ENCODE results near the gene CREBBP. TPM values are rescaled to one million over a fixed set of nuclear protein-coding genes. Genes with fewer than 3 reads are reported as not detected.

The CREBBP gene
- total RNA-seq, 1 donor: 109 TPM

GRCh38 chr16:3767333-3767986 is 113.1 kb downstream of the CREBBP start:
- Histone ChIP-seq H3K4me3 (ENCODE audit: low read length) (no peak overlapping the region), H3K9me3 (ENCODE audit: low read depth, low read length) (no peaks in the 10 kb centered on the region), H3K27me3 (ENCODE audit: insufficient read depth, low read length) (no peaks in the 10 kb centered on the region), H3K4me1 (ENCODE audit: insufficient read depth, low read length) (peaks cover 4% of the 10 kb centered on the region)

DNA sequence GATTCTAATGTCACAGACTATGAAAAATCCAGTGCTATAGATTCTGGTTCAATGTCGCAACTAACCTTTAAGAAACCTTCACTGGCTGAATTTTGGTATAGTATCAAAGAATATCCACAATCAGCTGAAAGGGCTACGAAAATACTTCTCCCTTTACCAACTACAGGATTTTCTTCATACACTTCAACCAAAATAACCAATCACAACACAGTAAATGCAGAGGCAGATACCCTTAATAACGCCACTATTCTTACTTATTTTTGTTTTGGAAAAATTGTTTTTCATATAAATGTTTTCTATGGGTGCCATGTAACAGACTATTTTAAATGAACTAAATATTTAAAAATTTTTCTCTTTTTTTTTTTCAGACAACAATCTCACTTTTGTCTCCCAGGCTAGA is 114.3 kb downstream of the CREBBP start:
- Histone ChIP-seq H3K4me3 (ENCODE audit: low read length) (no peak overlapping the region), H3K27me3 (ENCODE audit: insufficient read depth, low read length) (no peaks in the 10 kb centered on the region), H3K4me1 (ENCODE audit: insufficient read depth, low read length) (peaks cover 4% of the 10 kb centered on the region), H3K9me3 (ENCODE audit: low read depth, low read length) (no peaks in the 10 kb centered on the region)

DNA sequence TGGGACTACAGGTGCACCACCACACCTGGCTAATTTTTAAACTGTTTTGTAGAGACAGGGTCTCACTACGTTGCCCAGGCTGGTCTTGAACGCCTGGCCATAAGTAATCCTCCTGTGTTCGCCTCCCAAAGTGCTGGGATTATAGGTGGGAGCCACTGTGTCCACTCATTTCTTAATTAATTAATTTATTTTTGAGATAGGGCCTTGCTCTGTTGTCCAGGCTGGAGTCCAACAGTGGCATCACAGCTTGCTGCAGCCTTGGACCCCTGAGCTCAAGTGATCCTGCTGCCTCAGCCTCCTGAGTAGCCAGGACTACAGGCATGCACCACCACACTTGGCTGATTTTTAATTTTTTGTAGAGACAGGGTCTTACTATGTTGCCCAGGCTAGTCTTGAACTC is 116.1 kb downstream of the CREBBP start:
- no peak overlapping the region for H3K4me3 ChIP-seq (ENCODE audit: low read length)
- H3K27me3 ChIP-seq (ENCODE audit: insufficient read depth, low read length): no peaks in the 10 kb centered on the region
- peaks cover 4% of the 10 kb centered on the region for H3K4me1 ChIP-seq (ENCODE audit: insufficient read depth, low read length)

DNA sequence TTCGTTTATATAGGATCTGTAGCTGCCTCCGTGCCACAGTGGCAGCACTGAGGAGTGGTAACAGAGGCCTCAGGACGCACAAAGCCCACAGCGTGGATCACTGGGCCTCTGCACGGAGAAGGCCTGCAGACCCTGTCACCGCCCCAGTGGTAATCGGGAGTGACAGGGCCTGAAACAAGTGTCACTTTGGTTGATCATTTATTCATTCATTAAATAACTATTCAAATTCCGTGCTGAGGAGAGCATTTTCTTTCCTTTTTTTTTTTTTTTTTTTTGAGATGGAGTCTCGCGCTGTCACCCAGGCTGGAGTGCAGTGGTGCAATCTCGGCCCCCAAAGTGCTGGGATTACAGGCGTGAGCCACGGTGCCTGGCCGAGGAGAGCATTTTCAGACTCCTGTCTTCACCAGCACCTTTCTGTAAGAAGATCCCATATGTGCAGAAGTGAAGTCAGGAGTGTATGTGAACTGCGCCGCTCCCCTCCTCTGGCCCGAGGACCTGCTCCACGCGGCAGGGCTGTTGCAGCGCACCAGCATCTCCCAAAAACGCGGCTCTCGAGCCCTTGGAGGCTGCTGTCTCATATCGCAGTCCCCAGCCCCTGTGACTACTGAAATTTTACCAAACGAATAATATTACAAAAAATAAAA is 118.3 kb downstream of the CREBBP start:
- H3K27me3 ChIP-seq (ENCODE audit: insufficient read depth, low read length): no peaks in the 10 kb centered on the region
- peaks cover under 1% of the 10 kb centered on the region for H3K4me1 ChIP-seq (ENCODE audit: insufficient read depth, low read length)
- H3K9me3 ChIP-seq (ENCODE audit: low read depth, low read length): no peaks in the 10 kb centered on the region
- no peak overlapping the region for H3K4me3 ChIP-seq (ENCODE audit: low read length)

More for the DNA sequence above, 116.1 kb downstream of the CREBBP start:
- H3K9me3 ChIP-seq (ENCODE audit: low read depth, low read length): no peaks in the 10 kb centered on the region

- no peaks in the 10 kb centered on the region for H3K27me3 ChIP-seq (ENCODE audit: insufficient read depth, low read length)
- H3K9me3 ChIP-seq (ENCODE audit: low read depth, low read length): no peaks in the 10 kb centered on the region
- no peaks in the 10 kb centered on the region for H3K4me1 ChIP-seq (ENCODE audit: insufficient read depth, low read length)
- H3K4me3 ChIP-seq (ENCODE audit: low read length): no peak overlapping the region
These were observed 119.0 kb downstream of the CREBBP start for GRCh38 chr16:3761375-3762106.

DNA sequence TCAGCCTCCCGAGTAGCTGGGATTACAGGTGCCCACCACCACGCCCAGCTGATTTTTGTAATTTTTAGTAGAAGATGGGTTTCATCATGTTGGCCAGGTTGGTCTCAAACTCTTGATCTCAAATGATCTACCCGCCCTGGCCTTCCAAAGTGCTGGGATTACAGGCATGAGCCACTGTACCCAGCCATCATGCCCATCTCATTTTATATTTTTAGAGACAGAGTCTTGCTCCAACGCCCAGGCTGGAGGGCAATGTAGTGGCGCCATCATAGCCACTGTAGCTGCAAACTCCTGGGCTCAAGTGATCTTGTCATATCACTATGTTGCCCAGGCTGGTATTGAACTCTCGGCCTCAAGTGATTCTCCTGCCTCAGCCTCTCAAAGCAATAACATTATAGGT is 120.0 kb downstream of the CREBBP start:
- H3K4me1 ChIP-seq (ENCODE audit: insufficient read depth, low read length): no peaks in the 10 kb centered on the region
- no peak overlapping the region for H3K4me3 ChIP-seq (ENCODE audit: low read length)
- no peaks in the 10 kb centered on the region for H3K9me3 ChIP-seq (ENCODE audit: low read depth, low read length)
- H3K27me3 ChIP-seq (ENCODE audit: insufficient read depth, low read length): no peaks in the 10 kb centered on the region

DNA sequence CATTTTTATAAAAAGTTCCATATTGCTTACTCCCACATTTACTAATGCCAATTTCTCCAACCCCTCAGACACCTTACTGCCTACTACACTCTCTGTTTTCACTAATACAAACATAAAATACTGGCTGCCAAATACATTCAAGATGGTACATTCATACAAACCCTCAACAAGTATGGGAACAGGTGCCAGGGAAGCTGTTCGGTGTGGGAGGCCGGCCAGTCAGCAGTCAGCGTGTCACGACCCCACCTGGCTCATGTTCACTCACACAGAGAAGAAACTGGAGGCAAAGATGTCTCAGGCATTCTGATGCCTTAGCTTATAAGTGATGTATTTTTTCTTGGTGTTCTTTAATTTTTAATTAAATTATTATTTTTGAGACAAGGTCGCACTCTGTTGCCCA is 120.8 kb downstream of the CREBBP start:
- Histone ChIP-seq H3K4me1 (ENCODE audit: insufficient read depth, low read length) (no peaks in the 10 kb centered on the region), H3K27me3 (ENCODE audit: insufficient read depth, low read length) (no peaks in the 10 kb centered on the region), H3K9me3 (ENCODE audit: low read depth, low read length) (no peaks in the 10 kb centered on the region), H3K4me3 (ENCODE audit: low read length) (no peak overlapping the region)

GRCh38 chr16:3756113-3756512 is 124.4 kb downstream of the CREBBP start:
- no peaks in the 10 kb centered on the region for H3K27me3 ChIP-seq (ENCODE audit: insufficient read depth, low read length)
- no peaks in the 10 kb centered on the region for H3K9me3 ChIP-seq (ENCODE audit: low read depth, low read length)
- no peaks in the 10 kb centered on the region for H3K4me1 ChIP-seq (ENCODE audit: insufficient read depth, low read length)
- H3K4me3 ChIP-seq (ENCODE audit: low read length): no peak overlapping the region

GRCh38 chr16:3755249-3755648 is 125.3 kb downstream of the CREBBP start:
- H3K27me3 ChIP-seq (ENCODE audit: insufficient read depth, low read length): no peaks in the 10 kb centered on the region
- H3K4me3 ChIP-seq (ENCODE audit: low read length): no peak overlapping the region
- no peaks in the 10 kb centered on the region for H3K4me1 ChIP-seq (ENCODE audit: insufficient read depth, low read length)
- no peaks in the 10 kb centered on the region for H3K9me3 ChIP-seq (ENCODE audit: low read depth, low read length)

- Histone ChIP-seq H3K9me3 (ENCODE audit: low read depth, low read length) (no peaks in the 10 kb centered on the region), H3K4me1 (ENCODE audit: insufficient read depth, low read length) (no peaks in the 10 kb centered on the region), H3K4me3 (ENCODE audit: low read length) (no peak overlapping the region)
These were observed 125.7 kb downstream of the CREBBP start for GRCh38 chr16:3754772-3755171.

DNA sequence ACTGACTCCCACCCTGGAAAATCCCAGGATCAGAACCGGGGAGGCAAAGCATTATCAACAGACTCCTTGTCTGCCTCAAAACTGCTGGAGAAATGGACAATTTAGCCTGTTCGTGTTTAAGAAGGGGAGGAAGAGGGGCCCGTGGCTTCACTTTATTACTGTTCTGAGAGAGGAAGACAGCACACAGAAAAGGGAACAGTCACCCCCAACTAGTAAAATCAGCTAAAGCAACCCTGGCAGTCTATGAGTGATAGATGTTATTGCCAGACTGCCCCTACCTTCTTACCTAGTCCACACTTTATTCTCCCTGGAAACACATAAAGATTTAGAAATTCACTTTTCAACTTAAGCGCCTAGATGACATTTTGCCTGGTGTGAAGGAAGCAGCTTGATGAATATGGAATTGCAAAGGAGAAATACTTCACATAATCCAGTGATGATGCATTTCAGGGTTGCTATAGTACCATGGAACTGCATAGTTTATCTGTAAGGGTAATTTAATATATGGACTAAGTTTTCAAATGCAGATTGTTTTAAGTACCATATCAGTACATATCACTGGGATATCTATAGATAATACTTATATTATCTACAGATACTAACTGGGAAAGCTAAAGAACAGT is 126.3 kb downstream of the CREBBP start:
- Histone ChIP-seq H3K4me1 (ENCODE audit: insufficient read depth, low read length) (no peaks in the 10 kb centered on the region), H3K4me3 (ENCODE audit: low read length) (no peak overlapping the region), H3K27me3 (ENCODE audit: insufficient read depth, low read length) (no peaks in the 10 kb centered on the region), H3K9me3 (ENCODE audit: low read depth, low read length) (no peaks in the 10 kb centered on the region)

More at GRCh38 chr16:3754772-3755171, 125.7 kb downstream of the CREBBP start:
- no peaks in the 10 kb centered on the region for H3K27me3 ChIP-seq (ENCODE audit: insufficient read depth, low read length)

GRCh38 chr16:3752984-3753383 is 127.5 kb downstream of the CREBBP start:
- Histone ChIP-seq H3K4me3 (ENCODE audit: low read length) (no peak overlapping the region), H3K27me3 (ENCODE audit: insufficient read depth, low read length) (no peaks in the 10 kb centered on the region), H3K4me1 (ENCODE audit: insufficient read depth, low read length) (no peaks in the 10 kb centered on the region), H3K9me3 (ENCODE audit: low read depth, low read length) (no peaks in the 10 kb centered on the region)

GRCh38 chr16:3751878-3752277 is 128.6 kb downstream of the CREBBP start:
- Histone ChIP-seq H3K9me3 (ENCODE audit: low read depth, low read length) (no peaks in the 10 kb centered on the region), H3K27me3 (ENCODE audit: insufficient read depth, low read length) (no peaks in the 10 kb centered on the region), H3K4me3 (ENCODE audit: low read length) (no peak overlapping the region), H3K4me1 (ENCODE audit: insufficient read depth, low read length) (no peaks in the 10 kb centered on the region)

GRCh38 chr16:3748307-3748706 is 132.2 kb downstream of the CREBBP start:
- Histone ChIP-seq H3K4me3 (ENCODE audit: low read length) (no peak overlapping the region), H3K9me3 (ENCODE audit: low read depth, low read length) (no peaks in the 10 kb centered on the region), H3K27me3 (ENCODE audit: insufficient read depth, low read length) (no peaks in the 10 kb centered on the region), H3K4me1 (ENCODE audit: insufficient read depth, low read length) (no peaks in the 10 kb centered on the region)

DNA sequence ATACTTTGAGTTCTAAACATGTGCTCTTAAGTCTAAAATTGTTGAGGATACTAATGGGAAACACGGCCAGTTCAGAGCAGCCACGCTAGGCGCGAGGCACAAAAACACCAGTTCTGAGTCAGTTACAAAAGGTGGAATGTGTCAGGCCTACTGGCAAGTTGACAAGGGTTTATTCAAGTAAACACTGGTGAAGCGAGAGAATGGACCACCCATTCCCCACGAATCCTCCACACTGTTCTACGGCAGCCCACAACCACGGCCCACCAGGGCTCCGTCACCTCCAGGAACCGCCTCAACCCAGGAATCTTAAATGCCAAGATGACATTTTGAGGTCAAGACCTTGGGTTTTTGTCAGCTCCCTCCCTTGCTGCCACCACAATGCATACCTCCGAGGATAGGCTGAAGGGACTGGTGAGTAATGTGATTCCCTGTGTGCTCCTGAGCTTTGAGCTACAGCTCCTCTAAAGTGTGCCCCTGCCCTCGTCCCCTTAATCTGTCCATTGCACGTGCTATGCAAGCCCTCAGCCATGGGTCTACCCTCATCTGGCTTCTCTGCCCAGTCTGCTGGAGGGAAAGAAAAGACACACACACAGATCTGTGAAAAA is 134.7 kb downstream of the CREBBP start:
- Histone ChIP-seq H3K4me1 (ENCODE audit: insufficient read depth, low read length) (no peaks in the 10 kb centered on the region), H3K27me3 (ENCODE audit: insufficient read depth, low read length) (no peaks in the 10 kb centered on the region), H3K4me3 (ENCODE audit: low read length) (no peak overlapping the region), H3K9me3 (ENCODE audit: low read depth, low read length) (no peaks in the 10 kb centered on the region)

Data from mononuclear cell (primary cell).